Measurements from ENCODE around the gene CLUH.

GRCh38 chr17:2655546-2655945 is 56.0 kb downstream of the CLUH start:
- TF ChIP-seq EZH2 (IDR thresholded peaks at IDR 0.05; ENCODE audit: insufficient read depth, poor library complexity, severe bottlenecking) (no peak), EZH2phosphoT487 (IDR thresholded peaks at IDR 0.05; ENCODE audit: insufficient read depth, low read depth) (no peak)
